ENCODE measurements around the gene GTPBP10.
"Not testable (repeated sequence)": the region's sequence is repeated elsewhere in the genome, so short reads cannot be mapped to it uniquely, and the experiment has no call there.

Gene GTPBP10

GRCh38 chr7:90346336-90347125 is at the start of gene GTPBP10:
GTPBP10 (plus strand) TSS chr7:90346716; CDS start chr7:90346742, 26 bp downstream.
- DNase-seq (ENCODE audit: low spot score) = peak; percentile 95

- DNase-seq (ENCODE audit: low spot score) = peak; percentile 10
Observed at GRCh38 chr7:90298145-90299038, 48.1 kb upstream of the GTPBP10 start.

GRCh38 chr7:90303241-90303640 is 43.3 kb upstream of the GTPBP10 start:
- no peak for DNase-seq (ENCODE audit: low spot score)

- DNase-seq (ENCODE audit: low spot score) = no peak
Observed at GRCh38 chr7:90309872-90310271, 36.6 kb upstream of the GTPBP10 start.

- DNase-seq (ENCODE audit: low spot score) = no peak
Observed at GRCh38 chr7:90311175-90311574, 35.3 kb upstream of the GTPBP10 start.

- no peak for DNase-seq (ENCODE audit: low spot score)
Observed at GRCh38 chr7:90312745-90313144, 33.8 kb upstream of the GTPBP10 start.

GRCh38 chr7:90313907-90314306 is 32.6 kb upstream of the GTPBP10 start:
- no peak for DNase-seq (ENCODE audit: low spot score)

- no peak for DNase-seq (ENCODE audit: low spot score)
Observed at GRCh38 chr7:90320014-90320413, 26.5 kb upstream of the GTPBP10 start.

GRCh38 chr7:90320418-90320800 is 26.1 kb upstream of the GTPBP10 start:
- DNase-seq (ENCODE audit: low spot score) = no peak

GRCh38 chr7:90320801-90321494 is 25.6 kb upstream of the GTPBP10 start, which contains the start of gene FAM237B:
FAM237B (minus strand) TSS chr7:90321304; CDS start chr7:90319748, 1,556 bp downstream.
- DNase-seq (ENCODE audit: low spot score) = no peak

- DNase-seq (ENCODE audit: low spot score) = no peak
Observed at GRCh38 chr7:90322837-90323236, 23.7 kb upstream of the GTPBP10 start.

- no peak for DNase-seq (ENCODE audit: low spot score)
Observed at GRCh38 chr7:90326500-90326899, 20.0 kb upstream of the GTPBP10 start.

GRCh38 chr7:90334193-90334843 is 12.2 kb upstream of the GTPBP10 start:
- no peak for DNase-seq (ENCODE audit: low spot score)

- not testable (repeated sequence) for DNase-seq (ENCODE audit: low spot score)
Observed at GRCh38 chr7:90334926-90335325, 11.6 kb upstream of the GTPBP10 start.

GRCh38 chr7:90337106-90337505 is 9.4 kb upstream of the GTPBP10 start:
- DNase-seq (ENCODE audit: low spot score) = no peak

GRCh38 chr7:90345016-90345415 is 1.5 kb upstream of the GTPBP10 start:
- no peak for DNase-seq (ENCODE audit: low spot score)

GRCh38 chr7:90345595-90346335 is 751 bp upstream of the GTPBP10 start:
- peak; percentile 8 for DNase-seq (ENCODE audit: low spot score)

- no peak for DNase-seq (ENCODE audit: low spot score)
Observed at GRCh38 chr7:90347759-90348158, 1.2 kb downstream of the GTPBP10 start.

GRCh38 chr7:90349305-90349704 is 2.8 kb downstream of the GTPBP10 start:
- no peak for DNase-seq (ENCODE audit: low spot score)

- not testable (repeated sequence) for DNase-seq (ENCODE audit: low spot score)
Observed at GRCh38 chr7:90350032-90350431, 3.5 kb downstream of the GTPBP10 start.

GRCh38 chr7:90351987-90352386 is 5.5 kb downstream of the GTPBP10 start:
- no peak for DNase-seq (ENCODE audit: low spot score)

Measured in CD4-positive, alpha-beta T cell treated with Interleukin-15 for 4 hours (primary cell).